Rectal smooth muscle tissue (tissue), 1 donor: ENCODE data around the gene ERBB4.

Experiments used
- H3K27ac ChIP-seq: one replicate; pipeline ENCODE4 v1.7.0; 2013; ENCODE audit warnings: low read depth, low read length, inconsistent platforms
- H3K27me3 ChIP-seq: one replicate; pipeline ENCODE4 v1.7.0; 2013; ENCODE audit warnings: low read length; ENCODE audit not compliant: control insufficient read depth, insufficient read depth
- H3K36me3 ChIP-seq: one replicate; pipeline ENCODE4 v1.7.0; 2013; ENCODE audit warnings: low read length; ENCODE audit not compliant: control insufficient read depth, insufficient read depth
- H3K4me1 ChIP-seq: one replicate; pipeline ENCODE4 v1.7.0; 2013; ENCODE audit warnings: low read length; ENCODE audit not compliant: control insufficient read depth, insufficient read depth
- H3K4me3 ChIP-seq: one replicate; pipeline ENCODE4 v1.7.0; 2013; ENCODE audit warnings: low read length
- H3K9ac ChIP-seq: one replicate; pipeline ENCODE4 v1.7.0; 2013; ENCODE audit warnings: low read length

Gene ERBB4

GRCh38 chr2:212367431-212367830 lies 171.2 kb downstream of the ERBB4 start:
- H3K4me1 ChIP-seq, result no peaks in the 10 kb centered on the region
- H3K9ac ChIP-seq, result no peak overlapping the region
- no peaks in the 10 kb centered on the region for H3K27me3 ChIP-seq
- H3K36me3 ChIP-seq, result no peaks in the 10 kb centered on the region
- H3K4me3 ChIP-seq, result no peak overlapping the region
- no peak overlapping the region for H3K27ac ChIP-seq

- Histone ChIP-seq H3K4me1 (no peaks in the 10 kb centered on the region), H3K4me3 (no peak overlapping the region), H3K27me3 (no peaks in the 10 kb centered on the region), H3K36me3 (no peaks in the 10 kb centered on the region), H3K9ac (no peak overlapping the region), H3K27ac (no peak overlapping the region)
Observed at GRCh38 chr2:212364112-212364985, 174.3 kb downstream of the ERBB4 start.

GRCh38 chr2:212361174-212361756 lies 177.3 kb downstream of the ERBB4 start:
- H3K36me3 ChIP-seq, result no peaks in the 10 kb centered on the region
- no peaks in the 10 kb centered on the region for H3K4me1 ChIP-seq
- no peaks in the 10 kb centered on the region for H3K27me3 ChIP-seq
- no peak overlapping the region for H3K9ac ChIP-seq
- no peak overlapping the region for H3K27ac ChIP-seq
- no peak overlapping the region for H3K4me3 ChIP-seq

- Histone ChIP-seq H3K27ac (no peak overlapping the region), H3K4me1 (no peaks in the 10 kb centered on the region), H3K27me3 (no peaks in the 10 kb centered on the region), H3K9ac (no peak overlapping the region), H3K4me3 (no peak overlapping the region), H3K36me3 (no peaks in the 10 kb centered on the region)
Observed at GRCh38 chr2:212360068-212360460, 178.5 kb downstream of the ERBB4 start.

GRCh38 chr2:212359425-212360067 lies 179.1 kb downstream of the ERBB4 start:
- no peak overlapping the region for H3K9ac ChIP-seq
- no peaks in the 10 kb centered on the region for H3K36me3 ChIP-seq
- no peaks in the 10 kb centered on the region for H3K27me3 ChIP-seq
- no peaks in the 10 kb centered on the region for H3K4me1 ChIP-seq
- no peak overlapping the region for H3K4me3 ChIP-seq
- H3K27ac ChIP-seq, result no peak overlapping the region

GRCh38 chr2:212357606-212358005 lies 181.0 kb downstream of the ERBB4 start:
- no peaks in the 10 kb centered on the region for H3K4me1 ChIP-seq
- H3K36me3 ChIP-seq, result no peaks in the 10 kb centered on the region
- H3K9ac ChIP-seq, result no peak overlapping the region
- H3K4me3 ChIP-seq, result no peak overlapping the region
- H3K27me3 ChIP-seq, result no peaks in the 10 kb centered on the region
- H3K27ac ChIP-seq, result no peak overlapping the region

GRCh38 chr2:212354382-212354781 lies 184.2 kb downstream of the ERBB4 start:
- Histone ChIP-seq H3K9ac (no peak overlapping the region), H3K36me3 (no peaks in the 10 kb centered on the region), H3K4me3 (no peak overlapping the region), H3K27ac (no peak overlapping the region), H3K4me1 (no peaks in the 10 kb centered on the region), H3K27me3 (no peaks in the 10 kb centered on the region)

- H3K36me3 ChIP-seq, result no peaks in the 10 kb centered on the region
- no peak overlapping the region for H3K27ac ChIP-seq
- no peak overlapping the region for H3K4me3 ChIP-seq
- H3K4me1 ChIP-seq, result no peaks in the 10 kb centered on the region
- H3K9ac ChIP-seq, result no peak overlapping the region
- H3K27me3 ChIP-seq, result no peaks in the 10 kb centered on the region
Observed at GRCh38 chr2:212348501-212348900, 190.1 kb downstream of the ERBB4 start.

- no peak overlapping the region for H3K27ac ChIP-seq
- H3K9ac ChIP-seq, result no peak overlapping the region
- no peak overlapping the region for H3K4me3 ChIP-seq
- no peaks in the 10 kb centered on the region for H3K27me3 ChIP-seq
- H3K4me1 ChIP-seq, result no peaks in the 10 kb centered on the region
- H3K36me3 ChIP-seq, result no peaks in the 10 kb centered on the region
Observed at GRCh38 chr2:212346865-212347264, 191.7 kb downstream of the ERBB4 start.

GRCh38 chr2:212345966-212346365 lies 192.6 kb downstream of the ERBB4 start:
- H3K36me3 ChIP-seq, result no peaks in the 10 kb centered on the region
- no peak overlapping the region for H3K4me3 ChIP-seq
- no peaks in the 10 kb centered on the region for H3K4me1 ChIP-seq
- H3K27me3 ChIP-seq, result no peaks in the 10 kb centered on the region
- H3K9ac ChIP-seq, result no peak overlapping the region
- H3K27ac ChIP-seq, result no peak overlapping the region

GRCh38 chr2:212344131-212344530 lies 194.5 kb downstream of the ERBB4 start:
- Histone ChIP-seq H3K36me3 (no peaks in the 10 kb centered on the region), H3K9ac (no peak overlapping the region), H3K4me3 (no peak overlapping the region), H3K4me1 (no peaks in the 10 kb centered on the region), H3K27me3 (no peaks in the 10 kb centered on the region), H3K27ac (no peak overlapping the region)

GRCh38 chr2:212343167-212343566 lies 195.4 kb downstream of the ERBB4 start:
- Histone ChIP-seq H3K4me3 (no peak overlapping the region), H3K27ac (no peak overlapping the region), H3K9ac (no peak overlapping the region), H3K4me1 (no peaks in the 10 kb centered on the region), H3K27me3 (no peaks in the 10 kb centered on the region), H3K36me3 (no peaks in the 10 kb centered on the region)
